ENCODE data around the gene CKAP4. TPM values are rescaled to one million over a fixed set of nuclear protein-coding genes. Genes with fewer than 3 reads are reported as not detected.

Gene CKAP4
- total RNA-seq, 2 donors from 2014 or later, result 5.1 to 17.4 TPM

DNA sequence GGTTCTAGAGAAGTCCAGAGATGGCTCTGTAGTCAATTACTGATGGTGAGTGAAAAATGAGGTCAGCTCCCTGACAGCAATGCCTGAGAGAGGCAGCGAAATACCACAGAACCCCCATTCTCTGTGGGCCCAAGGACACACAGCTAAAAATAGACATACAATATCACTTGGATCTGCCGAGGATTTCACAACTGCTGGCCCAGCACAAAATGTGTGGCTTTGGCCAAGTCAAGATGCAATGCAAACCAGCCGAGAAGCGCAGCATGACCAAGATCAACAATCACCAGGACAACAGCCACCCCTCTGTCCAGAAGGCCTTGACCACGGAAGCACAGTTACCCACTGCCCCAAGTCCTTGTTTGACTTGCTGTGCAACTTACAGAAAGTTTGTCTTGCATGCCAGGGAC lies 52.2 kb downstream of the CKAP4 start:
- ATAC-seq (no peak), DNase-seq (ENCODE audit: low spot score in 2 of 2) (no peak)
- Mint-ChIP-seq H3K9me3 (no peaks in the 10 kb centered on the region), H3K27ac (no peak overlapping the region), H3K36me3 (no peaks in the 10 kb centered on the region)

DNA sequence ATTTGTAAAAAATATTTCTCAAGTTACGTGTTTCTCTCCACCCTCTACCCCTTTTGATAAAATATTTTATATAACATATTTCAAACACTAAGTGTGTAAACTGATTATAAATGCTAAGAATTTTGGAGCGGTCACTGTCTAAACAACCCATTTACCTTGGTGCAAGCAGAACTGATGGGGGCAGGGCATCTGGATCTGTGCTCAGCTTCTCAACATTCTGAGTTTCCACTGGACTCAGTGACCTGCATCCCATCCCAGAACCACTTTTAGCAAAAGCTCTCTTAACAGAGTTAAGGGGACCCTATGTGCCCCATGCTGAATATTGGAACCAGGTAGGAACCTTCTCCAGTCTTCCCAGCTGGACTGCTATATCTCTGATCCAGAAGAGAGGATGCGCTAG lies 53.5 kb downstream of the CKAP4 start:
- H3K27ac Mint-ChIP-seq, result no peak overlapping the region
- no peaks in the 10 kb centered on the region for H3K9me3 Mint-ChIP-seq
- no peak for DNase-seq (ENCODE audit: low spot score in 2 of 2)
- no peaks in the 10 kb centered on the region for H3K36me3 Mint-ChIP-seq
- ATAC-seq, result no peak

DNA sequence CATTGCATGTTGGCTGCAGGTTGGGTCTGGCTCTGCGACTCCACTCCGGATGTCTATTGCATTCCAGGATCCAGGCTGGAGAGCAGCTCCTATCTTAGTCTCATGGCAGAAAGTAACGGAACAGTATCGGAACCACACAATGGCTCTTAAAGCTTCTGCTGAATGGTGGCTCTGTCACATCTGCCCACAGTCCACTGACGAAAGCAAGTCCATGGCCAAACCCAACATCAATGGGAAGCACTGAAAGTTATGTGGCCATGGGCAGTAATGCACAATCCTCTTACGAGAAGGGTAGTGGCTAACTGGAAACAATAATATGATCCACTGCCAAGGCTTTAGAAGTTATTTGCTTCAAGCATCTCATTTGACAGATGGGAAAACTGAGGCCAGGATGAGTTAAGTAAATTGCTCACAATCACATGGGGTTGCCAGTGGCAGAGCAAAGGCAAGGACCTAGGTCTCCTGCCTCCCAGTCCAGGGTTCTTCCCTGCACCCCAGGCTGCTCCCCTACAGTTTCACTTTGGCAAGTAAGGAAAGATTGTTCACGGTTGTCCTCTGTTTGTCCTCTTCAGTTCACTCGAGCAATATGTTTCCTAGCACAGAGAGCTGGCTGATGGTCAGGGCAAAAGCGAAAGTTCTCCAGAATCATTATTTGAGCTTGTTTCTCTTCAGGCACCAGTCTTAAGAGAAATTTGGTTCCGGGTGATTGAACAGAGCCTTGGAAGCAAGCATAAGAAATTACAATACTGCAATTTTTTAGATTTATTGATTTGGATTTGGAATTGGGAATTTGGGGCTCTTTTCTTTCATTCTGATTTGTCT lies 54.2 kb downstream of the CKAP4 start:
- Mint-ChIP-seq H3K27ac (no peak overlapping the region), H3K9me3 (no peaks in the 10 kb centered on the region), H3K36me3 (no peaks in the 10 kb centered on the region)
- ATAC-seq (no peak), DNase-seq (ENCODE audit: low spot score in 2 of 2) (no peak)

DNA sequence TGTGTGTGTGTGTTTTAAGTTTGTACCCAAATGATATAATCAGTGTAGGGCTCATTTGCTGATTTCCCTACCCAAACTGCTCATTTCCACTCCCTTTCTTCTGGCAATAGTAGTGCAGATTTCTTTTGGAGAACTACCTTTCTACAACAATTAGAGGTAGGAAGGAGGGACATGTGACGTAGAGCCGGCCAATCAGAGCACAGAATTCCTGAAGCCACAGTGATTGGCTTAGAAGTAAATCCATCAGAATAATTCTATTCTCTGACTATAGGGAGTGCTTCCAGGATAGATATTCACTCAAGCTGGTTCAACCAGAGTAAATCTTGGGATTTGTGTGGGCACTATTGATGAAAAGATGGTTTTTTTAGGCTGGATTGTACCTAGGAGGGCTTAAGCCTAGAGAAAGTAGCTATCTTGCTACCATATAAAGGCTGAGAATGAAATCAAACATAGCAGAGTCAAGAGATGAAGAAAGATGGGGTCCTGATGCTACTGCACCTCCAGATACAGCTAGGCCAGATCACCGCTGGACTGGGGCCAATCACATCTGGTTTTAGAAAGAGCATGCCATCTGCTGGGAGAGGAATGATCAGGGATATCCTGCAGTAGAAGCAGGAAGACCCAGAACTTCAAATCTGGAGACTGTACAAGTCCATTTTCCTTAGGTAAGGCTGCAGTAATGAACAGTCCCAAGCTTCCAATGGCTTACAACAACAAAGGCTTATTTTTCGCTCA lies 55.0 kb downstream of the CKAP4 start:
- no peak overlapping the region for H3K27ac Mint-ChIP-seq

DNA sequence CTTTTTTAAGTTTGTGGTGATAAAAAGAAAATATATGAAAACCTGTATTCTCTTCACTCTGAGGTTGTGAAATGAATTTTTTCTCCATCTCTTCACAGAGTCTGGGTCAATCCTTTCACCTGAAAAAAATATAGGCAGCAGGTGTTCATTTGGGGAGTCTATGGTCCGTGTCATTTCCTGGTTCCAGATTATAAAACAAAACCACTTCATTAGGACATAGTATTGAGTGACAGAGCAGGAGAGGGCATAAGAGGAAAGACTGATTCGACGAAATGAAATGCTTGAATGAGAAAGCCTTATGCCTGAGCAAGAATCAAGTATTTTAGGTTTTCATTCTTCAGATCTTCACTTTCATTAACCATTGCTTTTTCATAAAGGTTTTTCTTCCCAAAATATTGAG lies 57.2 kb downstream of the CKAP4 start:
- DNase-seq (ENCODE audit: low spot score in 2 of 2) (no peak), ATAC-seq (no peak)
- Mint-ChIP-seq H3K9me3 (no peaks in the 10 kb centered on the region), H3K27ac (no peak overlapping the region), H3K36me3 (no peaks in the 10 kb centered on the region)

More for the DNA sequence above, 55.0 kb downstream of the CKAP4 start:
- no peaks in the 10 kb centered on the region for H3K36me3 Mint-ChIP-seq
- DNase-seq (ENCODE audit: low spot score in 2 of 2) (no peak), ATAC-seq (no peak)
- H3K9me3 Mint-ChIP-seq, result no peaks in the 10 kb centered on the region

DNA sequence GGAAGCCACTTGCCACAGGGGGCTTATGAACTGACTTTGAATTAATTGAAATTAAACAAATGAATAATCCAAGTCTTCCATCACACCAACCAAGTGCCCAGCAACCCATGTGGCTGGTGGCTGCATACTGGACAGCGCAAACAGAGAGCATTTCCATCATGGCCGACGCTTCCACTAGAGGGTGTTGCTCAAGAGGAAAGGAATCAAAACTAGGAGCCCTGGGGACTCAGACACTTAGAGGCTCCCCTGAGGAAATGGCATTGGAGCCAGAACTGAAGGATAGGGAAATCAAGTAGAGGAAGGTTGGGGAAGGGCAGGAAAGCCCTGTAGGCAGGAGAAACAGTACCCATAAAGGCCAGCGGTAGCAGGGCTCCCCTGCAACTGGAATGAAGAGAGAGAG lies 58.5 kb downstream of the CKAP4 start:
- DNase-seq (ENCODE audit: low spot score in 2 of 2) (no peak), ATAC-seq (no peak)
- H3K9me3 Mint-ChIP-seq, result no peaks in the 10 kb centered on the region
- H3K27ac Mint-ChIP-seq, result no peak overlapping the region
- no peaks in the 10 kb centered on the region for H3K36me3 Mint-ChIP-seq

DNA sequence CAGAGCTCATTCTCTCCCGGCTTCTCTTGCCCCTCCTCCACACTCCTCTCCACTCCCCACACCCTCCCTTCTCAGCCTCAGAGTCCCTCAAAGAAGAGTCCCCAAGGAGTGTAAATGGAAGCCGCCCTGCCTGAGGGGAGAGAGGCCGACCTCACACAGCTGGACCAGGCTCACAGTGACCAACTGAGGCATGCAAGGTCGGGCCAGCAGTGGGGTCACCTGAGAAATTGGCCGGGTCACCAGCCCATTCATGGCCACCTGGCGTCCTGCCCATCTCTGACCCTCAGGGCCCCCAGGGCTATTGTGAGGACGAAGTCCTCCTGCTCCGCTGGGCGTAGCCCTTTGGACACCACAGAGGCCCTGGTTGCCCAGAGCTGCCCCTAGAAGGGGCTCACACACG lies 59.6 kb downstream of the CKAP4 start:
- H3K9me3 Mint-ChIP-seq, result no peaks in the 10 kb centered on the region
- no peaks in the 10 kb centered on the region for H3K36me3 Mint-ChIP-seq
- no peak for DNase-seq (ENCODE audit: low spot score in 2 of 2)
- no peak for ATAC-seq
- H3K27ac Mint-ChIP-seq, result no peak overlapping the region

Other genes with a start within 250 kb of the CKAP4 start
- not detected for gene NUAK1, start 109.1 kb downstream of the CKAP4 start, total RNA-seq
- 10 to 100 TPM; 19.2 to 19.6 TPM for gene TCP11L2, start 54.7 kb upstream of the CKAP4 start, total RNA-seq
- gene POLR3B, start 109.7 kb upstream of the CKAP4 start, total RNA-seq, result 1 to 10 TPM; 3.6 to 6.4 TPM

Measured in activated naive CD4-positive, alpha-beta T cell treated with anti-CD3 and anti-CD28 coated beads, Interleukin-2, amount 50 U/mL, for 72 hours (primary cell).